NCI-H345 (cell line): ENCODE data around the gene KLHL35.
"Not testable (repeated sequence)": the region's sequence is repeated elsewhere in the genome, so short reads cannot be mapped to it uniquely, and the experiment has no call there.

Experiments used
- DNase-seq: peaks from one replicate; lab custom pipeline; 2025; lab: John Stamatoyannopoulos, UW

The KLHL35 gene

GRCh38 chr11:75425422-75425821, 7.6 kb downstream of the KLHL35 start:
- DNase-seq, result no peak

- DNase-seq, result no peak
Measured at GRCh38 chr11:75424396-75424795, 8.6 kb downstream of the KLHL35 start.

- no peak for DNase-seq
Measured at GRCh38 chr11:75423721-75424120, 9.3 kb downstream of the KLHL35 start.

GRCh38 chr11:75422248-75423231, 10.5 kb downstream of the KLHL35 start:
- DNase-seq, result peak; percentile 11

GRCh38 chr11:75421902-75422247, 11.1 kb downstream of the KLHL35 start:
- DNase-seq, result no peak

- DNase-seq, result no peak
Measured at GRCh38 chr11:75421035-75421602, 11.9 kb downstream of the KLHL35 start.

GRCh38 chr11:75420224-75421034, 12.6 kb downstream of the KLHL35 start:
- DNase-seq, result no peak

GRCh38 chr11:75413864-75414263, 19.1 kb downstream of the KLHL35 start:
- no peak for DNase-seq

- DNase-seq, result not testable (repeated sequence)
Measured at GRCh38 chr11:75413146-75413545, 19.9 kb downstream of the KLHL35 start.

- DNase-seq, result not testable (repeated sequence)
Measured at GRCh38 chr11:75409971-75410370, 23.0 kb downstream of the KLHL35 start.

- no peak for DNase-seq
Measured at GRCh38 chr11:75408957-75409219, 24.1 kb downstream of the KLHL35 start.

GRCh38 chr11:75406338-75406777, 26.6 kb downstream of the KLHL35 start:
- DNase-seq, result no peak

- DNase-seq, result no peak
Measured at GRCh38 chr11:75403983-75404658, 28.9 kb downstream of the KLHL35 start.

- no peak for DNase-seq
Measured at GRCh38 chr11:75403037-75403436, 30.0 kb downstream of the KLHL35 start.

- DNase-seq, result no peak
Measured at GRCh38 chr11:75402002-75402773, 30.8 kb downstream of the KLHL35 start.

- no peak for DNase-seq
Measured at GRCh38 chr11:75400146-75400865, 32.7 kb downstream of the KLHL35 start.

GRCh38 chr11:75399344-75400145, 33.5 kb downstream of the KLHL35 start, which contains the start of gene RPS3:
TSS of gene RPS3 (plus strand) at chr11:75399518. CDS start at chr11:75399548, 30 bp downstream.
- peak; percentile 94 for DNase-seq

- no peak for DNase-seq
Measured at GRCh38 chr11:75398906-75399305, 34.1 kb downstream of the KLHL35 start.

GRCh38 chr11:75394085-75394840, 38.7 kb downstream of the KLHL35 start:
- no peak for DNase-seq
